Esophagus (tissue), 2 donors: ENCODE results near the gene PERP. TPM values are rescaled to one million over a fixed set of nuclear protein-coding genes. Genes with fewer than 3 reads are reported as not detected.

Source experiments
- H3K27ac ChIP-seq, 2 donors: one replicate each; pipeline ENCODE4 v1.5.1; 2013; ENCODE audit warnings: low read depth in 2 of 2, mild to moderate bottlenecking in 2 of 2, inconsistent platforms in 1 of 2, low read length in 1 of 2, moderate library complexity in 1 of 2
- H3K27me3 ChIP-seq, 2 donors: one replicate each; pipeline ENCODE4 v1.6.1; 2013; ENCODE audit warnings: low read length in 2 of 2, control low read depth in 1 of 2, mild to moderate bottlenecking in 1 of 2; ENCODE audit not compliant: insufficient read depth in 2 of 2, control insufficient read depth in 1 of 2
- H3K36me3 ChIP-seq, 2 donors: one replicate each; pipeline ENCODE4 v1.6.1; 2013; ENCODE audit warnings: low read length in 1 of 2; ENCODE audit not compliant: control insufficient read depth in 2 of 2, insufficient read depth in 2 of 2
- H3K4me1 ChIP-seq, 2 donors: one replicate each; pipeline ENCODE4 v1.6.1; 2013; ENCODE audit warnings: low read length in 1 of 2; ENCODE audit not compliant: control insufficient read depth in 2 of 2, insufficient read depth in 2 of 2
- H3K4me3 ChIP-seq, 2 donors: one replicate each; pipeline ENCODE4 v1.5.1; 2013; ENCODE audit warnings: low read length in 2 of 2, mild to moderate bottlenecking in 2 of 2, low read depth in 1 of 2, moderate library complexity in 1 of 2
- H3K9me3 ChIP-seq, 2 donors: one replicate each; pipeline ENCODE4 v1.6.1; 2013; ENCODE audit warnings: mild to moderate bottlenecking in 2 of 2, low read depth in 1 of 2, low read length in 1 of 2, moderate library complexity in 1 of 2; ENCODE audit not compliant: control insufficient read depth in 2 of 2, insufficient read depth in 1 of 2
- WGBS, 2 donors: extraction: QIAGEN DNeasy Blood & Tissue Kit; methylation state at CpG; one replicate each; pipeline ENCODE4 v1.1.7; 2013; 5-methylcytosine and 5-hydroxymethylcytosine counted together
- polyA plus RNA-seq, 2 donors: library from polyadenylated mRNA; stranded (reverse); fragments of 200-250 nt; gene quantifications; one replicate each; pipeline ENCODE4 v1.2.3, GENCODE V29; 2013
- donor health status: healthy with polysubstance abuse.
- donor health status: Bipolar disorder and iron deficiency.

The PERP gene
- polyA plus RNA-seq, 2 donors = 680 to 740 TPM

DNA sequence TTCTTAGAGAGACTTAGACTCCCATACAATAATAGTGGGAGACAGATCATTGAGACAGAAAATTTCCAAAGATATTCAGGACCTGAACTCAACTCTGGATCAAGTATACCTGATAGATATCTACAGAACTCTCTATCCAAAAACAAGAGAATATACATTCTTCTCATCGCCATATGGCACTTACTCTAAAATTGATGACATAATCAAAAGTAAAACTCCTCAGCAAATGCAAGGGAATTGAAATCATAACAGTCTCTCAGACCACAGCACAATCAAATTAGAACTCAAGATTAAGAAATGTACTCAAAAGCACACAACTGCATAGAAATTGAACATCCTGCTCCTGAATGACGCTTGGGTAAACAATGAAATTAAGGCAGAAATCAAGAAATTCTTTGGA, 28.7 kb downstream of the PERP start:
- Histone ChIP-seq H3K27ac (no peak overlapping the region), H3K4me1 (no peaks in the 10 kb centered on the region), H3K9me3 (peaks cover 0 to 2% of the 10 kb centered on the region in 2 donors), H3K27me3 (no peaks in the 10 kb centered on the region), H3K4me3 (no peak overlapping the region), H3K36me3 (no peaks in the 10 kb centered on the region)
- WGBS, 2 donors = 86 to 98% methylated on average over 2 of the region's 2 CpGs

DNA sequence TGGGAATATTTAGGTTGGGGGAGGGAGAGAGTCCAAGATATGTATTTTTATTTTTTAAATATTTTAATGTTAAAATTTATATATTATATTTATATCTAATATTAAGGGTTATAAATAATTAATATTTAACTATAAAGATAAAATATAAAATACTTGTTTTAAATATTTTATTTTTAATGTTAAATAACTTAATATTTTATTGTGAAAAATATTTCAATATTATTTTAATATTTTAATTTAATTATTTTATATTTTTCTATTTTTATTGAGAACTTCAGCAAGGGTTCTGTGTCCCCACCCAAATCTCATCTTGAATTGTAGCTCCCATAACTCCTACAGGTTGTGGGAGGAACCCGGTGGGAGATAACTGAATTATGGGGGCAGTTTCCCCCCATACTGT, 34.0 kb downstream of the PERP start:
- no peaks in the 10 kb centered on the region for H3K27me3 ChIP-seq
- H3K4me1 ChIP-seq = no peaks in the 10 kb centered on the region
- no peaks in the 10 kb centered on the region for H3K36me3 ChIP-seq
- H3K4me3 ChIP-seq = no peak overlapping the region
- peaks cover 0 to 2% of the 10 kb centered on the region in 2 donors for H3K9me3 ChIP-seq
- WGBS, 2 donors = 92 to 98% methylated on average over 1 of the region's 1 CpG
- no peak overlapping the region for H3K27ac ChIP-seq

DNA sequence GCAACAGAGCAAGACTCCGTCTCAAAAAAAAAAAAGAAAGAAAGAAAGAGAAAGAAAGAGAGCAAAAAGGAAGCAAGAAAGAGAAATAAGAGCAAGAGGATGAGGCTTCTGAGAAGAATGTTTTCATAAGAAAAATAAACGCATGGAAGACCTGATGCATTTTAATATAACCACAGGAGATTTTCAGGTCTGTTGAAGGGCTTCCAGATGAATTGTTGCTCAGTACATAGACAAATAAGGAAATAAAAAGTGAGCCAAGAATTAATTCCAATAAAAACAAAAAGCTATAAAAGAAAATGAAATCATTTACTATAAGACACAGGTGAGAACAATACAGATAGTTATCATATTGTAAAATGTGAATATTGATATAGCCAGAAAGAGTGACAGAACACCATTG, 43.5 kb downstream of the PERP start:
- no peak overlapping the region for H3K27ac ChIP-seq
- no peak overlapping the region for H3K4me3 ChIP-seq
- no peaks in the 10 kb centered on the region for H3K9me3 ChIP-seq
- no peaks in the 10 kb centered on the region for H3K4me1 ChIP-seq
- no peaks in the 10 kb centered on the region for H3K27me3 ChIP-seq
- H3K36me3 ChIP-seq = no peaks in the 10 kb centered on the region
- 60 to 74% methylated on average over 2 of the region's 2 CpGs for WGBS, 2 donors

DNA sequence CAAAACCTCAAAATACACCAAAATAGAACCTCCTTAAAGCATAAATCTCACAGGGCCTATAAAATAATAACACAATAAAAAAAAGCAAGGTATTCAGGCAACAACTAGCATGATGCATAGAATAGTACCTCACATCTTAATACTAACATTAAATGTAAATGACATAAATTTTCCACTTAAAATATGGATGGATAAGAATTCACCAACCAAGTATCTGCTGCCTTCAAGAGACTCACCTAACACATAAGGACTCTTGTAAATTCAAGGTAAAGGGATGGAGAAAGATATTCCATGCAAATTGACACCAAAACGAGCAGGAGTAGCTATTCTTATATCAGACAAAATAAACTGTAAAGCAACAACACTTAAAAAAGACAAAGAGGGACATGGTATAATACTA, 52.2 kb downstream of the PERP start:
- Histone ChIP-seq H3K27me3 (no peaks in the 10 kb centered on the region), H3K27ac (no peak overlapping the region), H3K4me1 (peaks cover 0 to 3% of the 10 kb centered on the region in 2 donors), H3K9me3 (no peaks in the 10 kb centered on the region), H3K36me3 (no peaks in the 10 kb centered on the region), H3K4me3 (no peak overlapping the region)
- WGBS, 2 donors = 68 to 69% methylated on average over 1 of the region's 1 CpG

DNA sequence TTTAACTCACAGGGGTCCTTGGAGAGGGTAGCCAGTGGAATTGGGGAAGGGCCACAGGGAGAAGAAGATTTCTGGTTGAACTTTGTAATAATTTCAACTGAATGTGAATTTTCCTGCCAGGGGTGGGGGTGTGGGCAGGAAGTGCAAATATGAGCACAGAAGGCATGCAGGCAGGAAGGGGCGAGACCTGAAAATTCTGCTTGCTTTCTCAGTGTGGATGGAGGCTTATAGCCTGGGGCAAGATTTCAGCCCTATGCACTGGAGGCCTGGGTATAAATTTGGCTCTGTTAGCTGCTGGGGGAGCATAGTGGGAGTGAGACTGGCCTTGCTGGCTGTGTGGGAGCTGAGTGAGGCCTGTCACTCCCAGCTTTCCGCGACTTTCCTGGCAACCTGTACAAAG, 54.4 kb downstream of the PERP start:
- no peaks in the 10 kb centered on the region for H3K9me3 ChIP-seq
- no peaks in the 10 kb centered on the region for H3K27me3 ChIP-seq
- 75 to 89% methylated on average over 3 of the region's 3 CpGs for WGBS, 2 donors

DNA sequence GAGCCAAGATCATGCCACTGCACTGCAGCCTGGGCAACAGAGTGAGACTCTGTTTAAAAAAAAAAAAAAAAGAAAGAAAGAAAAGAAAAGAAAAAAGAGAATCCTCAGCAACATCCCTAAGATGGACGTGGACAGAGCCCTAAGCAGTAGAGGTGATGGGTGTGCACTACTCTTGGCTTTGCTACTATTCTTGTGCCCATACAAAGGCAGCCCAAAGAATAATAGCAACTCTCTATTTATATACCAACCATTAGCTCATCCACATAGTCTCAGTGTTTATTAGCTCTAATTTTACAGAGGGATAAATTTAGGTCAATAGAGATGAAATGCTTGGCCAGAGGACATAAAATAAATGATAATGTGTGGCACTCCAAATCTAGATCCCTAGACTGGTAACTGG, 62.2 kb downstream of the PERP start:
- Histone ChIP-seq H3K4me1 (no peaks in the 10 kb centered on the region), H3K27ac (no peak overlapping the region), H3K9me3 (no peaks in the 10 kb centered on the region), H3K4me3 (no peak overlapping the region), H3K36me3 (no peaks in the 10 kb centered on the region), H3K27me3 (no peaks in the 10 kb centered on the region)
- 82 to 83% methylated on average over 1 of the region's 1 CpG for WGBS, 2 donors

More for the DNA sequence above, 54.4 kb downstream of the PERP start:
- Histone ChIP-seq H3K36me3 (no peaks in the 10 kb centered on the region), H3K4me3 (no peak overlapping the region), H3K27ac (no peak overlapping the region), H3K4me1 (peaks cover 0 to 3% of the 10 kb centered on the region in 2 donors)

DNA sequence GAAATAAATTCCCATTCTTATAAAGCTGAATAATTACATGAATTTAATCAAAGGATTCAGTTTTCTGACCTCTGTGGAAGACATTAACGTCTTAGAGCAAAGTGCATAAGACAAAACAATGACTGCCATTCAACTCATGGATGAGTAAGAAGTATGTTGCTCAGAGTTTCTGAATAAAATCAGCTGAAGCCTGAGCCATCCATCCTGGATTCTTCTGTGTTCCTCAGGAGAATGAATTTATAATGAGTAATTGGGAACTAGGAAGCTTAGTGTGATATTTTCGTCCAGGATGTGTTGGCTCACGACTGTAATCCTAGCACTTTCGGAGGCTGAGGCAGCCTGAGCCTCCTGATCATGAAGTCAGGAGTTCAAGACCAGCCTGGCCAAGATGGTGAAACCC, 62.8 kb downstream of the PERP start:
- H3K4me1 ChIP-seq = no peaks in the 10 kb centered on the region
- no peaks in the 10 kb centered on the region for H3K27me3 ChIP-seq
- no peak overlapping the region for H3K4me3 ChIP-seq
- no peak overlapping the region for H3K27ac ChIP-seq
- H3K9me3 ChIP-seq = no peaks in the 10 kb centered on the region
- no peaks in the 10 kb centered on the region for H3K36me3 ChIP-seq
- WGBS, 2 donors = 69 to 78% methylated on average over 4 of the region's 4 CpGs

Other genes starting within 250 kb of the PERP start
- 10 to 100 TPM in 1 of 2 donors, 1 to 10 TPM in 1; 5.6 to 10.7 TPM for gene TNFAIP3, start 240.2 kb downstream of the PERP start, polyA plus RNA-seq
- under 1 TPM; 0.15 to 0.20 TPM for gene ARFGEF3, start 54.5 kb upstream of the PERP start, polyA plus RNA-seq
- gene PBOV1, start 111.1 kb upstream of the PERP start, polyA plus RNA-seq = not detected